ENCODE data around the gene FOXA2. TPM values are rescaled to one million over a fixed set of nuclear protein-coding genes. Genes with fewer than 3 reads are reported as not detected.

Gene FOXA2
- total RNA-seq, 4 donors from 2014 or later: 1.5 to 15.5 (median 4.7) TPM

DNA sequence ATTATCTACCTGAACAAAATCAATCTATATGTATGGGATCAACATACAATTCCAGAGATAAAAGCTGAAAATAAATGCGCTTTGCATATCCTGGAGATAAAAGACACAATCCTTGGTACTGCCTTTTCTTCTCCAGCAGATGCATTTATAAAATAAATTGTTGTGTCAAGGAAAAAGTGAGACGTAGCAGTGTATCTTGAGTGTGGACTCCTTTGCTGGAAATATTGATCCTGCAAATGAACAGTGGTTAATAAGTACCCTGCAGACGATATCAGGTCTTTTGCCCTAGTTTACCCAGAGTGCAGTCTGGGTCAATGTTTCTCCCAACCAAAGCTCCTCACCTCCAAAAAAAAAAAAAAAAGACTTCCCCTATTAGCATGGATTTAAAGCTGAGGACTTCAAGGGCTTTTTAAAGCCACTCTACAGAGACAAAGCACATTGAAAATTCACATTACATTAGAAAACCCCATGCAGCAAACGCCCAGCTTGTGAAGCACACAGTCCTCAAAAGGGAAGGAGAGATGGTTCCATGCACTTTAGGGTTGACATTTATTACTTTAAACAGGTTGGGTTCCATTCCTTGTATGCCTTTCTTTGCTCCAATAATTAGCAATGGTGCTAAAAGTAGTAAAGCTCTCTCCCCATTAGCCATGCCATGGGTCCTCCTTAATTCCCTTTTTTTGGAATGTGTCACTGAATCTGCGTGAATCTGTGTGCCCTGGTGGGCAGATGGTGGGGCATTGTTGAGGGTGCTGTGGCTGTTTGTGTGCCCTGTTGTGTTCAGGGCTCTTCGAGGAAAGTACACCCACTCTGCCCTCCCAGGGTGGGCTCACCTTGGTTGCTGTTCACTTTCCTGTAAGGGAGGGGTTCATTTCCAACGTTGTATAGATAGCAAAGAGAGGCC, 21.1 kb downstream of the FOXA2 start:
- H3K4me3 ChIP-seq (replicated peaks in 1 of 3): no peak overlapping the region
- intact Hi-C loops (cut with DNase I): no loop called here
- no peak for DNase-seq
- H3K27me3 ChIP-seq: peaks cover 14% of the 10 kb centered on the region
- 39 to 58% methylated on average over 7 of the region's 7 CpGs for whole genome bisulfite sequencing, 2 donors
- no peak overlapping the region for H3K27ac ChIP-seq
- no peaks in the 10 kb centered on the region for H3K36me3 ChIP-seq
- TF ChIP-seq, protein P1, sequence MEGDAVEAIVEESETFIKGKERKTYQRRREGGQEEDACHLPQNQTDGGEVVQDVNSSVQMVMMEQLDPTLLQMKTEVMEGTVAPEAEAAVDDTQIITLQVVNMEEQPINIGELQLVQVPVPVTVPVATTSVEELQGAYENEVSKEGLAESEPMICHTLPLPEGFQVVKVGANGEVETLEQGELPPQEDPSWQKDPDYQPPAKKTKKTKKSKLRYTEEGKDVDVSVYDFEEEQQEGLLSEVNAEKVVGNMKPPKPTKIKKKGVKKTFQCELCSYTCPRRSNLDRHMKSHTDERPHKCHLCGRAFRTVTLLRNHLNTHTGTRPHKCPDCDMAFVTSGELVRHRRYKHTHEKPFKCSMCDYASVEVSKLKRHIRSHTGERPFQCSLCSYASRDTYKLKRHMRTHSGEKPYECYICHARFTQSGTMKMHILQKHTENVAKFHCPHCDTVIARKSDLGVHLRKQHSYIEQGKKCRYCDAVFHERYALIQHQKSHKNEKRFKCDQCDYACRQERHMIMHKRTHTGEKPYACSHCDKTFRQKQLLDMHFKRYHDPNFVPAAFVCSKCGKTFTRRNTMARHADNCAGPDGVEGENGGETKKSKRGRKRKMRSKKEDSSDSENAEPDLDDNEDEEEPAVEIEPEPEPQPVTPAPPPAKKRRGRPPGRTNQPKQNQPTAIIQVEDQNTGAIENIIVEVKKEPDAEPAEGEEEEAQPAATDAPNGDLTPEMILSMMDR (IDR thresholded peaks at IDR 0.05): no peak
- no peak for TF ChIP-seq POLR2A (IDR thresholded peaks at IDR 0.05)
- no peaks in the 10 kb centered on the region for H3K9me3 ChIP-seq
- H3K4me1 ChIP-seq: peaks cover 2 to 3% of the 10 kb centered on the region in 2 donors

DNA sequence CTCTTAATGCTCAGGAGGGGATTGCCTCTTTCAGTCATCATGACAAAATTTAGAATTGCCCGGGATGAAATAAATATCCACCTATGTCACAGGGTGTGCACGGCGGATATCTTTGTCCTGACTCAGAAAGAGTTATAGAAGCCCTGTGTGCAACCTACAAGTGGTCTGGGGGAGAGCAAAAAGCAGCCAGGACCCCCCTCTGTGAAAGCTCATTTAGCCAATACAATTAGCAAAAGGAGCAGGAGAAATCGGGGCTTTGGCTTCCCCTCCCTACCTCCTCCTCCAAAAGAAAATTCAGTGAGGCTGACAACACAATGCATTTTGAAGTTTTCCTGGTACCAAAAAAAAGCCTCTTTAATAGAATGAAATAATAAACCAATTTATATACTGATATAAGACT, 21.8 kb downstream of the FOXA2 start:
- 44 to 49% methylated on average over 4 of the region's 4 CpGs for WGBS, 2 donors
- Histone ChIP-seq H3K4me1 (no peaks in the 10 kb centered on the region), H3K27ac (no peak overlapping the region), H3K36me3 (no peaks in the 10 kb centered on the region), H3K4me3 (replicated peaks in 1 of 3) (no peak overlapping the region), H3K27me3 (peaks cover 7% of the 10 kb centered on the region), H3K9me3 (no peaks in the 10 kb centered on the region)
- intact Hi-C loops (cut with DNase I): no loop called here
- TF ChIP-seq, protein P1 (IDR thresholded peaks at IDR 0.05): no peak
- TF ChIP-seq POLR2A (IDR thresholded peaks at IDR 0.05): no peak
- DNase-seq: no peak

GRCh38 chr20:22561965-22562577, 22.3 kb downstream of the FOXA2 start:
- Histone ChIP-seq H3K27me3 (peaks cover 3% of the 10 kb centered on the region), H3K4me3 (replicated peaks in 1 of 3) (no peak overlapping the region), H3K36me3 (no peaks in the 10 kb centered on the region), H3K9me3 (no peaks in the 10 kb centered on the region), H3K4me1 (peaks cover 4 to 5% of the 10 kb centered on the region in 2 donors), H3K27ac (no peak overlapping the region)
- intact Hi-C loops (cut with DNase I): no loop called here
- TF ChIP-seq, protein P1 (IDR thresholded peaks at IDR 0.05): no peak
- no peak for TF ChIP-seq POLR2A (IDR thresholded peaks at IDR 0.05)
- WGBS, 2 donors: 61 to 69% methylated on average over 9 of the region's 9 CpGs
- no peak for DNase-seq

- intact Hi-C loops (cut with DNase I): no loop called here
- Histone ChIP-seq H3K36me3 (no peaks in the 10 kb centered on the region), H3K4me1 (peaks cover 17% of the 10 kb centered on the region in 2 donors), H3K9me3 (no peaks in the 10 kb centered on the region), H3K27me3 (no peaks in the 10 kb centered on the region), H3K27ac (no peak overlapping the region), H3K4me3 (replicated peaks in 1 of 3) (no peak overlapping the region)
- WGBS, 2 donors: 39 to 50% methylated on average over 16 of the region's 16 CpGs
- TF ChIP-seq, protein P1 (IDR thresholded peaks at IDR 0.05): no peak
- TF ChIP-seq POLR2A (IDR thresholded peaks at IDR 0.05): no peak
- DNase-seq: no peak
These were observed 23.6 kb downstream of the FOXA2 start for GRCh38 chr20:22560817-22561216.

Measured in thyroid gland (tissue), 4 donors.